GM18907 (cell line): Measurements from ENCODE around the gene GRID1.

Experiments
- ATAC-seq: cut with Tn5 transposase; IDR thresholded peaks from one replicate; pipeline ENCODE4 v1.9.1; 2021; ENCODE audit warnings: mild to moderate bottlenecking, moderate library complexity; ENCODE audit not compliant: unreplicated experiment

Gene GRID1

DNA sequence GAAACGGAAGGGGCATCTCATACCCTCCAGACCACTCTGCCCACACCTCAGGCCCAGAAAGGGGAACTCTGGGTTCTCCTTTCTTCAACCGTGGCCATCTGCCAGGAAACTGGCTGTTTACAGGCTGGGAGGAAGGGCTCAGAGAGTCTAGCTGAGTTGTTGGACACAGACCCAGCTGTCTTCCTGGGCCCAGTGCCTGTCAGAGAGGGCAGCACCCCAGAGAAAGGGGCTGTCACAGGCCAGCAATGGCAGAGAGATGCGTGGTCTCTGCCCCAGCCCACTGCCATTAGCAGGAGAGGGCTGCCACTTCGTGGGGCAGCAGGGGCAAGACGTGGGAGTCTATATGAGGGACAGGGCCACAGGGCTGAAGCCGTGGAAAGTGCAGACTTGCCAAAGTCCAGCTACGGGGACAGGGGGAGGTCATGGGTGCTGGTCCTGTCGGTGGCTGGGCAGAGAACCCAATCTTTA is 11.0 kb downstream of the GRID1 start:
- no peak for ATAC-seq

DNA sequence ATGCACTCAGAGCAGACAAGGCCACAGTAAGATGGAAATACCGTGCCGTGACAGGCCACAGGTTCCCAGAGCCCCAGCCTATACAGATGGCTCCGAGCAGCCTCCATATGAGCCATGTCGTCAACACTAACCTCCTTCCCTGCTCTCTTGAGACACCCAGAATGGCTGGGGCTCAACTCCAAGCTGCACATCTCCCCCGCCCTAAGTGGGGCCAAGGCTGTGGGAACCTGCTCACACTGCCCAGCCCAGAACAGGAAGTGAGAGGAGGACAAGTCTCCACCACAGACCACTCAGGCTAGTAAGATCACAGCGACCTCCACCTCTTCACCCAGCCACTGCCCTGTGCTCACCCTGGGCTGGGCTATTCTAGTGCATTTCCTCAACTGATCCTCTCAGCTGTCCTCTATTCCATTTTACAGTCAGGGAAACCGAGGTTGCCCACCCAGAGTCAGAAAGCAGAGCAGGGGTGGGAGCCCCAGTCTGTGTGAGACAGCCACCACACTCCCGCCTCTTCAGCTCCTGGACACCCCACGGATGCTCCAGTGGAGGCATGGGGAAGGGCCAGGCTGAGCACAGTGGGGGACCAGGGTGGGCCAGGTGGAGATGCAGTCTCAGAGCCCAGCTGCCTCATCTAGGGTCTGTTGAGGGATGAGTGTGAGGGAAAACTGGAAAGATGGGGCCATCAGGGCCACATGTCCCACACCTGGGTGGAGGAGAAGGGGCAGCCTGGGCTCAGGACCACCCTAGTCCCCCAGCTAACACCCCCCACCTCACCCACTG is 11.6 kb downstream of the GRID1 start:
- no peak for ATAC-seq

DNA sequence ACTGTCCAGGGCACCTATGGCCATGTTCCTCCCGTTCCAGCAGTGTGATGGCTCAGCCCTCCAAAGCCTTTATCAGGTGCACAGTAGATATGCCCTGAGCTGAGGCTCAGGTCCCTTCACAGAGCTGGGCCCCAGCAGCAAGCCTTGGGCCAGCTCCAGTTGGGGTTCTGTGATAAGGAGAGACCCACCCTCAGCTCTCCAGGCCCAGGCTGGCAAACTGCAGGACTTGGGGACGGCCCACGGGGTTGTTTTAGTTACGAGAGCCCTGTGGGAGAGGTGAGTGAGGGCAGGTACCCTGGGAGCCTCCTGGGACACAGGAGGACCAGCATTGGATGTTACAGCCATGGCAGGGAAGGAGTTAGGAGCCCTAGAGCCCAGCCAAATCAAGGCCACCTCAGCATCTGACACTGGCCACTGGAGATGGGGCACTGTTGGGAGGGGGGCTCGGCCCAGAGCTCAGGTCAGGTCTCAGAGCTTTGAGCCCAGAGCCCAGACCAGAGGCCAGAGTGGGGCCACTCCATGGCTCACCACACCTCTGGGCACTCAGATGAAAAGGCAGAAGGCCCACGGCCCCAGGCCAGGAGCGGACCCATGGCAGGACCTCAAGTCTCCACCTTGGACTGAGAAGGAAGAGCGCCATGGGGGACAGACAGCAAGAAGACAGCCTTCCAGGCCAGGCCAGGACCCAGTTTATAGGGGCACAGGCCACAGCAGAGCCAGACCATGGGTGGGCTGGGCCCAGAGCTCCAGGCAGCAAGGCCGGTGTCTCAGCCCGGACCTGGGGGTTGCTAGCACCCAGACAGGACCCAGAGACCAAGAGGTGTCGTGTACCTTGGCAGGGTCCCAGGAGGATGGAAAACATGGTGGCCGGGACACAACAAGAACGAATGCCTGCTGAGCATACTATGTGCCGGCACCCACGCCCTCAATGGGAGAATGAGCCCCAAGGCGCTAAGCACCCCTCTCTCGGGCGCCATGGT is 12.8 kb downstream of the GRID1 start:
- ATAC-seq: no peak

DNA sequence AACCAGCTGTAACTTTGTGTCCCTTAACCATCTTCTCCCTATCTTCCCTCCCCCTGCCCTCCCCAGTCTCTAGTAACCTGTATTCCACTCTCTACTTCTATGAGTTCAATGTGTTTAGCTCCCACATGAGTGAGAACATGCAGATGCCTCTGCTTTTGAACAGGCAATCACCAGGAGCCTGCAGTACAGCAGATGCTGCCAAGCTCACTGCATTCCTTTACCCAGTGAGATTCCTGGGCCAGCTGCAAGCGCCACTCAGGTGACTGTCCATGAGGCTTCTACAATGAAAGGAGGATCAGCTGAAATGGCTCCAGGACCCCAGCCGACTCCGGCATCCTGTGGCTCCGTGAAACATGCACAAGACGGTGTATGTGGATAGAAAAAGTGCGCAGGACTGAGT is 15.7 kb downstream of the GRID1 start:
- ATAC-seq: no peak

DNA sequence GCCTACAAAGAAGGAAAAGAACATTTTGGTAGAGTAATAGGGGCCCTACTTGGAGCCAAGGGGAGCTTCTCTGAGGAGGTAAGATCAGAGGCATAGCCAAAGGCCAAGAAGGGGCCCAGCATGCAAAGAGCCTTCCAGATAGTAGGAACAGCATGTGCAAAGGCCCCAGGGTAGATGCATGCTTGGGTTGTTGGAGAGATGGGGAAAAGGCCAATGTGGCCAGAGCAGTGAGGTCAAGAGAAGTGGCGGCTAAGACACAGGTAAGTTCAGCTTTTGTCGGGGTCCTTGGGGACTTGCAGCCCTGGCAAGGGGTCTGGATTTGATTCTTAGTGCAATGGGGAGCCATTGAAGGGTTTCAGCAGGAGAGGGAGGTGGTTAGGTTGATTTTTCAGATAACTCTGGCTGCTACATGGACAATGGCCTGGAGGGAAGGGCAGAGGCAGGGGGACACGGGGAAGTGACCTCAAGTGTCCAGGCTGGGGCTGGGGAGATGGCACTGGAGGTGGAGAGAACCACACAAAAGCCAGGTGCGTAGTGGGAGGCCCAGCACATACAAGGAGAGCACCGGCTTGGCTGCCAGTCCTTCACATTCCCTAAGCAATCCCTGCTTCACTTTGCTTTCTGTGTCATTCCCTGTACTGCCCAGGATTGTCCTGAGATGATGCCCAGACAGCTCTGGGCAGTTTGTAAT is 16.5 kb downstream of the GRID1 start:
- ATAC-seq: no peak

DNA sequence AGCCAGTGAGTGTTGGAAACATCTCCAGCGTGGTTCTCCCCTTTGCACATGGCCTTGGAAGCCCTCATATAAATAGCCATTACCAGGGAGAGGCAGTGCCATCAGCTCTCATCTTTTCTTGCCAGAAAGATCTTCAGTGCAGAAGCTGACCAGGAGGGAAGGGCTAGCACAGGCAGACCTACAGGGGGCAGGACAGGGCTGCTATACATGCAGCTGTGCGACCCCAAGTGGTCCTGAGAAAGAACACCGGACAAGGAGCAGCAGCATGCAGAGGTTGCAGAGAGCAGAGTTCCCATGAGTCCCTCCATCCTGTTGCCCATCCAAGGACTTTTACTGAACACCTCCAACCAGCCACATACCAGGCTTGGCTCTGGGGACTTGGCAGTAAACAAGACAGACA is 17.1 kb downstream of the GRID1 start:
- ATAC-seq: no peak

DNA sequence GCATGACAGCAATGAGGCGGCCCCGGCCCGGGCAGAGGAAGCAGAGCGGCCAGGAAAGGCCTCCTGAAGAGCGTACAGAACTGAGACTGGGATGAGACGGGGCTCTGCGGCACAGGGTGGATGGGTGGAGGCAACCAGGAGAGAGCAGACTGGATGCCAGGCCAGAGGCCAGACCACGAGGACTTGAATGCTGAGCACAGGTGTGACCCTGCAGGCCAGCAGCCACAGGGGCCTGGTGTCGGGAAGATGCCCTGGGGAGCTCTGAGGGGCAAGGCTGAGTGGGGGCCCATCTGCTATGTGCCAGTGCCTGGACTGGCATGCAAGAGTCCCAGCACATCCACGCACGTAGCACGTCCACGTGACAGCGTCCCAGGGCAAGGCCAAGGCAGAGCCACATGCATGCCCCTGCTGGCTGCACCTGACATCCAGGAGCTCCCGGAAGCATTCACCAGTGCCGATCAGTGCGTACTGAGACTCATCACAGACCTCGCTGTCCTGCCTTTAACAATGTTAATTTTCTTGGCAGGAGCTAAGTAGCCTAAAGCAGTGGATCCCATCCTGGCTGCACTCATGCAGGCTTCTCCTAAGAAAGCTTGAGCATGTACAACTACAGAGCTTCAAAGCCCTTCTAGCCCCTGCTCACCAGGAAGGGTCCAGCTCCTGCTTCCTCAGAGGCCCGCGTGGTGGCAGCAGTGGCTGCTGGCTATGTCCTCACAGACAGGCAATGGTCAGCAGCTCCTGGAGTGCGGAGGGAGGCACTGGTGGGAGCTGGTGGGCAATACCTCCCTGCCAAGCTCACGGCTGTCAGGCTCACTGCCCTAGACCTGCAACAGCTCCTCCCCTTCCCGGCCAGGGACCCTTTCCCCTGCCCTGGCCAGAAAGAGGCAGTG is 18.0 kb downstream of the GRID1 start:
- ATAC-seq: no peak

DNA sequence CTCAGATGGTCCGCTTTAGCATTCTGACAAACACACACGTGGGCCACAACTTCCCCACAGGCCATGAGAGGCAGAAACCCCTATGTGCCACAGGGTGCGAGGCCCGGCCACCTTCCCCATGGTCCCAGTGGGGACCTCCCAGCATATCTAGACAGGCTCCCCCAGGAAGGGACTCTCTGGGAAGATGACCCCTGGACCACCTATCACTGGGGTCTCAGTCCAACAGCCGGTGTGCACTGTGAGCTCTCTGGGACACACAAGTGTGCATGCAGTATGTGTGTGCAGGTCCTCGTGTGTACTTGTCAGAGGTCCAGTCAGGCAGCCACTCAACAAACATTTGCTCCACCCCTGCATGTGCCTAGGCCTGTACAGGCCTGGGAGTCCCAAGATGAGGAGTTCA is 18.7 kb downstream of the GRID1 start:
- no peak for ATAC-seq

DNA sequence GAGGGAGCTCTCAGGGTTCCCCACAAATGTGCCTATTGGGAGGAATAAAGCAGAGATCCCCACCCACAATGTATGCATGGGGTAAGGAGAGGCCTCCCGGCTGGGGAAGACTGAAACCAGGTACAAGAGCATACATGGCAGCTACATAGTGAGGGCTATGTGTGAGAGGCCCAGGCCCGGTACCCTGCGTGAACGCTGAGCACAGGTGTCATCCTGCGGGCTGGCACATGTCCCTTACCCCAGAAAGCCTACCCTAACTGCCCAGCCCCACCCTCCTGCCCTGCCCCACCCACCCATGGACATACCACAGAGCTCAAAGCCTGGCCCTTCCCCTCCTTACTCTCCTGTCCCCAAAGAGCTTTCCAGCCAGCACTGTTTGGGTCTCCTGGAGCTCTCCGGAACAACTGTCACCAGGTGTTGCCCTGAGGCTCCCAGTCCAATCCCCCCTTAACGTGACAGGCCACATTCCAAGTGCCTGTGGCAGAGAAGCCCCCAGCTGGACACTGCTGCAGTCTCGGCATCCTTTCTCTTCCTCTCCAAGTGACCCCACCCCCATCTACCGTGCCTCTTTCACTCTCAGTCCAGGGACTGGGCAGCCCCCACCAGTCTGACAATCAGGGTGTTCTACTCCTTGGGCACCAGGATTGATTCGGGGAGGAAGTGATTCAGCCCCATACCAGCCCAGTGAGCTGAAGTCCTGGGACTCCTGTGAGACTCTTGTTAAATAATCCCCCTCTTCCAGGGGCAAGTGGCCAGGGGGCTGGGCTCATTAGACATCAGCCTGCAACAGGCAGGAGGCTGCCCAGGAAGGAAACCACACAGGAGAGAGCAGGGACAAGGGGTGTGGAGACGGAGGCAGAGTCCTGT is 19.6 kb downstream of the GRID1 start:
- ATAC-seq: no peak

DNA sequence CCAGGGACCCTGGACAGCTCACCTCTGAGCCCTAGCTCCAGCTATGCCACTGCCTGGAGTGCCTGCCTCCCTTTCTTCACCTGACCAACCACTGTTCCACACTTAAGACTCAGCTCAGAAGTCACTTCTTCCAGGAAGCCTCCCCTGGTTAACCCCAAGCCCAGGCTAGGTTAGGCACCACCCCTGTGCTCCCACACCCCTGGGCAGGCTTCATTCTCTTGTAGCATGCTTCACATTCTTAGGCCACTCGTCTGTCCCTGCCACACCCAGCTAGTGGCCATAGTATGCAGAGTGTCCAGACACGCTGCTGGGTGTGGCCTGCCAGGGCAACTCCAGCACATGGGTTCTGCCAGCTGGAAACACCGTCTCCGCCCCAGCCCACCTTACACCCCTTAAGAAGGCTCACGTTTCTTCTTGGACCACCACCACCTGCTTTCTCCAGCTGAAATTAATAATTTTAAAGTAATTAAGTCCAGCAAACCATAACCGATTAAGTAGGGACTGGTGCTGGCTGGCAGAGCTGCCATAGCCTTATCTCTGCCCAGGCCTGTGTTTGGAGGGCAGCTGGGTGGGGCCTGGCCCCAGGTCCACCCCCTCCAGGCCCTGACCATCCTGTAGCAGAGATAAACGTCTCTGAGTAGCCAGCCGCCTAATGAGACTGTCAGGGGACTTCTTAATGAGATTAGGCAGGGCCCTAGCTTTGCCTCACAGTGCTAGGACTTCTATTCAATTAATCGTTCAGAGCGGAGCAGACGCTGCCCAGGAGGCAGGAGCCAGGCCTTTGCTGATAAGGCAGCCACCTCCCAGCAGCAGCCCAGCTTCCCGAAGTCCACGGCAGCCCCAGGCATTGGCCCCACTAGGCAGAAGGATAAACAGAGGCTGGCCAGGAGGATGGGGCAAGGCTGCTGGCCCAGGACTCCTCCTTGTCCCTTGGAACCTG is 20.5 kb downstream of the GRID1 start:
- ATAC-seq: no peak

DNA sequence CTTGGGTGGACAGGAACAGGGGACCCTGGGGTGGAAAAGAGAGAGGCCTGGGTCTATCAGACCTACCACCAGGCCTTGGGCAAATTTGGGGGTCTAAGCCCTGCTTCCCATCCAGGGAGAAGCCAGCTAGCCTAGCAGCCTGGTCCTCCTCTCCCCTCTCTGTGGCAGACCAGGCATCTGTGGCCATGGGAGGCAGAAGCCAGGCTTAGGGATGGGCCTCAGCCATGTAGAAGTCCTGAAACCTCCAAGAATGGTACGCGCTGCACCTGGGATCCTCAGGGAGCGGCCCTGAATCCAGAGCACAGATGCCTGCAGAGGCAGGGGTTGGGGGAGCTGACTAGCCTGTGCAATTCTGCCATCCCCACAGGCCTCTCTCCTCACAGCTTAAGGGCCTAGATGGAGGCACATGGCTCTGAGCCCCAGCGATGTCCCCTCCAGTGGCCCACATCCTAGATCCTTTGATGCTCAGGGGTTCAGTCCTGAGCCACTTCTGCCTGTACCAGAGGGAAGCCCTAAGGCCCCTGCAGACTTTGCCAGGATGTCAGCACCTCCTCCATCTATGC is 21.2 kb downstream of the GRID1 start:
- ATAC-seq: no peak

DNA sequence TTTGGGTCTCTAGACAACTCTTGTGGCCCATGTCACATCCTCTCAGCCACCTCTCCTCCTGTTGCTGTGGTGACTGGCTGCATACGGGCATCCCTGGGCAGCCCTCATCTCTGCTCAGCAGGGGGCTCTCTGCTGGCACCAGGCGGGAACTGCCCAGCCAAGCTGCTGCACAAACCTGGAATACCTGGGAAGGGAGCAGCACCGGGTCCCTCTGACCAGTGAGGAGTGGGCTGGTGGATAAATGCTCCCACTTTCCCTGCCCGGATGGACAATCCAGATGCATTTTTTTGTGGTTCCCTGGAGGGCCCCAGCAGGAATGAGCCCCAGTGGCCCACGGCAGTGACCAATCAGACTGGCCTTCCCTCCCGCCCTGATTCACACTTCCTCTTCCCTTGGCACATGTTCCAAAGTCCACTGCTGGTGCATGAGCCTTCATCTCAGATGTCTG is 21.9 kb downstream of the GRID1 start:
- ATAC-seq: no peak

DNA sequence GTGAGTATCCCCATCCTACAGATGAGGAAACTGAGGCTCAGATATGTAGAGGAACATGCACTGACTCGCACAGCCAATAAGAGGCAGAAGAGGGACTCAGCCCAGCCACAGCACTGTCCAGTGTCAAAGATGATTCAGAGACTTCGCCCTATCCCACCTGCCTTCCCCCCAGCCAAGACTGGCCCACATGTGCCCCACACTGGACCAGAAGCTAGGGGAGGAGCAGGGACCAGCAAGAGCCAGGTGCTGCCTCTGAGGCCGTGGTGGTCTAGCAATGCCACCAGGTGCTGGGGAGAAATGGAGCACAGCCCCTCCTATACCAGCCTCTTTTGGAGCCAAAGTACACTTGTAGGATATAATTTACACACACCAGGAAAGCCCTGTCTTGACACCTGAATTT is 22.3 kb downstream of the GRID1 start:
- no peak for ATAC-seq

DNA sequence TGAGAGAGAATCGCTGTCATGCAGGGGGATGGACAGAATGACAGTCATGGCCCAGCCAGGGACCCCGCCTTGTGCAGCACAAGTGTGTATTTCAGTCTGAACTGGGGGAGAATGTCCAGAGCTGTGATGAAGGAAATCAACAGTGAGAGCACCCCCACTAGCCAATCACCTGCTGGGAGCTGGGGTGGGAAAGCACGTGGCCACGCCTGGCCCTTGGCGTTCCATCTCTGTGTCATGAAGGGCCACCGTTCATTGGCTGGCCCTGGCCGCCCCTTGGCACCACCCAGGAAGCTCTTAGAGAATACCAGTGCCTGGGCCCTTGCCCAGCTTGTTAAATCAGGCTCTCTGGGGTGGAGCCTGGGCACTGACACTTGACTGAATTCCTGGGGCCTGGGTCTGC is 22.8 kb downstream of the GRID1 start:
- ATAC-seq: no peak

DNA sequence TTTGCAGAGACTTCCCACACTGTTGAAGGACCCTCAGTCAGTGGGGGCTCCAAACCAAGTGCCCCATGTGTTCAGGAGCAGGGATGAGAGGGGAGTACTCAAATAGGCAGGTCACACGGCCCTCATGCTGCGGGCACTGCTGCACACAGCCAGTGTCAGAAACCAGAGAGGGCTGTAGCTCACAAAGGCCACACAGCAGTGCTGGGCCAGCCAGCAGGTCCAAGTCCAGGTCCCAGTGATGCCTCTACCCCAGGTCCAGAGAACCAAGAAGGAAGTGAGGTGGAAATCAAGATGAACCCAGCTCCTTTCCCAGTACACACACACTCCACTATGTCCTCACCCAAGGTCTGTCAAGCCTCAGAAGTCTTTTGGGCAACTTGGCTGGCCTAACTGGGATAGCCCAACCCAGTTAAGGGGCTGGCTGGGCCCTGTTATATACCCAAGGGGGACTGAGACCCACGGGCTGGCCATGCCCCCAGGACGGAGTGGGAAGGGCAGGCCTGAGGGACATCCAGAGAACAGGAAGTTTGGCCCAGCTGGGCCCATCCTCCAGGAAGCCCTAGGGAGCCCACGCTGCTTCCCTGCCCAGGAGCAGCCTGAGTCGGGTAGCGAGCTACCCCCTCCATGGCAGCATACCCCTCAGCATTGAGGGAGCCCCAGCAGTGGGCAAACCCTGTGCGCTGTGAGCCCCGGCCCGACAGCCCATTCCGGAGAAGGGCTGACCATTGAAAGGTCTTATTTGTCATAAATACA is 24.3 kb downstream of the GRID1 start:
- ATAC-seq: no peak

DNA sequence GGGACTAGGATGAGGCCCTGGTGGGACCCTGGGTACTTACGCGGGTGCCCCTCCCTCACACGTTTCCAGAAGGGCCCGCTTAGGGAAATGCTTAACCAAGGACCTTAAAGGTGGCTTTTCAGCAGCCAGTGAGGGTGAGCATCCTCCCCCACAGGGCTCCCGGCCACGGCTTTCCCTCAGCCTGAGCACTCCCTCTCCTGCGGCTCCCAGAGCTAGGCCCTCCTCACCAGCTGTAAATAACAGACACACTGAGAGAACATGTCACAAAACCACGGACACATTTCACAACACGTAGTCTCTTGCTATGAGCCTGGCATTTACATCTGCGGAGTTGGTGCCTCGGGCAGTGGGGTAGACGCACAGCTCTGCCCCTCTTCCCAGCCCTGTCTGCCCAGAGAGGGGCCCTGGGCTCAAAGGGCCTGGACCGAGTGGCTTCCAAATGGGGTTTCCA is 25.2 kb downstream of the GRID1 start:
- no peak for ATAC-seq

DNA sequence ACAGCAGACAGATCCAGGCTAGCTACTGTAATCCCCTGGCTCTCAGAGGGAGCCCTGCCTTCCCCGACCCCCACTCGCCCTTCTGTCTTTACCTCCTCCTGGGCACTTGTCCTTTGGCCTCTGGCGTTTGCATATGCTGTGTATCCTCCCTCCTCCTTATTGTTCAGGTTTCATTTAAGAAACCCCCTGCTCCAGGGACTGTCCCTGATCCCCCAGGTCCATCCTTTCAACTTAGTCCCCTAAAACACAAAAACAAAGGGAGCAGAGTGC is 25.7 kb downstream of the GRID1 start:
- ATAC-seq: no peak
